IMR-90 (cell line): ENCODE results near the gene SPSB4.

Source experiments
- CTCF ChIP-seq: conservative IDR thresholded peaks from 2 replicates; pipeline ENCODE4 v1.5.1; 2012; ENCODE audit warnings: mild to moderate bottlenecking, low read depth, low read length, improper control_type of control experiment
- ELK1 ChIP-seq: fragments of 150-350 bp; IDR thresholded peaks from 2 replicates; pipeline ENCODE4 v1.6.1; 2016; ENCODE audit warnings: low read depth, mild to moderate bottlenecking, low read length, moderate library complexity, borderline replicate concordance
- NFE2L2 ChIP-seq: fragments of 150-350 bp; IDR thresholded peaks from 2 replicates; pipeline ENCODE4 v1.6.1; 2016; ENCODE audit warnings: low read depth, mild to moderate bottlenecking, low read length
- POLR2A ChIP-seq: IDR thresholded peaks from 2 replicates; pipeline ENCODE4 v1.6.1; 2012; ENCODE audit warnings: mild to moderate bottlenecking, low read depth, low read length
- RCOR1 ChIP-seq: IDR thresholded peaks from 2 replicates; pipeline ENCODE4 v1.6.1; 2012; ENCODE audit warnings: mild to moderate bottlenecking, low read length, improper control_type of control experiment; ENCODE audit not compliant: insufficient replicate concordance
- USF2 ChIP-seq: fragments of 150-350 bp; IDR thresholded peaks from 2 replicates; pipeline ENCODE4 v1.6.1; 2017; ENCODE audit warnings: mild to moderate bottlenecking, antibody characterized with exemption, low read length, low read depth

- no peak for TF ChIP-seq RCOR1
- TF ChIP-seq POLR2A: no peak
- no peak for TF ChIP-seq USF2
- no peak for TF ChIP-seq CTCF
- no peak for TF ChIP-seq ELK1
- TF ChIP-seq NFE2L2: no peak
Measured at GRCh38 chr3:141089339-141090152, 38.4 kb downstream of the SPSB4 start.
